NCI-H1436 (cell line): ENCODE data around the gene AUH.
A peak's percentile ranks its signal among the peaks of the same experiment; 100 is the strongest.
"Not testable (repeated sequence)": the region's sequence is repeated elsewhere in the genome, so short reads cannot be mapped to it uniquely, and the experiment has no call there.

Source experiments
- DNase-seq: peaks from one replicate; lab custom pipeline; 2025; lab: John Stamatoyannopoulos, UW

The AUH gene

DNA sequence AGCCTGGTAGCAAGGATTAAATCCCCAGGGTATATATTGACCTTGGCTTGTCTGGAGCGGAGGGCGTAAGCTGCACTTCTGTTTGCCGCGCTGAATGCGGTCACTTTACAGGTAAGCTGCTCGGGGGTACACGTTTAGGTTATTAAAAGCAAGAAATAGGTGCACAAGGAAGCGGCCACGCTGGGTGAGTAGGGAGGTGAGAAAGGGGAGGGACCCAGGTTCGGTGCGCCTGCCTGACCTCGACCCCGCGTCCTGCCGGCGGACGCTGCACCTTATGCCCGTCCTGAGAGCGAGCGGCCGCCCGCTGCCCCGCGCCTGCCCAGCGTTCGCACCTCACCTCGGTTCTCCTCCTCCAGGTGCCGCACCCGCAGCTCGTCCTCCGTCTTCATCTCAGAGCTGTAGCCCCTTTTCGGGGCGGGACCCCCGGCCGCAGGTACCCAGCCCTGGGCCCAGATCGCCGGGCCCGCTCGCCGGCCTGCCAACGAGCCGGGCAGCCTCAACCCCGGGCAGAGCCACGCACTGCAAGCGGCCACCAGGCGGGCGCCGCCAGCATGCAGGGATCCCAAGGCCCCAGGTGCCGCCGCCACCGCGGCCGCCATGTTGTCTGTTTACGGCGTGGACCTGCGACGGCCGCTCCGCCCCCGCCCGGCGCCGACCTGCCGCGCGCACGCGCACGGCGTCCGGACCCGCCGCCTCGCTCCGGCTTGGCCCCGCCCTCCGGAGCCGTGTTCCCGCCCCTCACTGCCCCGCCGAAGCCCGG, at the start of gene AUH:
AUH (minus strand) TSS at position 628 of the 760 bp plus-strand sequence; CDS start at position 599, 29 bp downstream.
- peak; percentile 65 for DNase-seq

DNA sequence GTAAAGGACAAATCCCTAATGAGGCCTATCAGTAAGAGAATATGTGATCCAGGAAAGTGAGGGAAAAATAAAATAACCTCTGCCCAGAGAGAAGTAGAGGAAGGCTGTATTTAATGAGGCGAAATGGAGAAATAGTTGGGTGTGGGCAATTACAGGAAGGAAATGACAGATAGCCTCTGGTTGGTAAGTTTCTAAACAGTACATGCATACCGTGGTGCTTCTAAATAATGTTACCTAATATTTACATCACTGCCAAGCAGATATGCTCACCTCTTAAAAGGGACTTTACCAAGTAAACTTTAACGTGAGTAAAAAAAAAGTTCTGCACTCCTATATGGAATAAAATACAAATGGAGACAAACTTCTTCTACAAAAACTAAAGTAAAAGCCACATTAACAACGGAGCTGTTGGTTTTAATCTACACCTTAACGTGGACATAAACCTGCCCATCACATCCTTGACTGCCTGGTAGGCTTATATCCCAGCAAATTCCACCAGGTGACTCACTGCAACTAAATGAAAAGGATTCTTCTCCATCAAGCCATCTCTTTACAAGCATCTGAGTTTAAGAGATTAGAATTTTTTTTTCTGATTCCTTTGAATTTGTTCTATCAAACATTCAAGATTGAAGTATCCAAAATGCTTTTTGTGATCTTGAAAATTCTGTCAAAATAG, 49.5 kb upstream of the AUH start:
- DNase-seq, result no peak

DNA sequence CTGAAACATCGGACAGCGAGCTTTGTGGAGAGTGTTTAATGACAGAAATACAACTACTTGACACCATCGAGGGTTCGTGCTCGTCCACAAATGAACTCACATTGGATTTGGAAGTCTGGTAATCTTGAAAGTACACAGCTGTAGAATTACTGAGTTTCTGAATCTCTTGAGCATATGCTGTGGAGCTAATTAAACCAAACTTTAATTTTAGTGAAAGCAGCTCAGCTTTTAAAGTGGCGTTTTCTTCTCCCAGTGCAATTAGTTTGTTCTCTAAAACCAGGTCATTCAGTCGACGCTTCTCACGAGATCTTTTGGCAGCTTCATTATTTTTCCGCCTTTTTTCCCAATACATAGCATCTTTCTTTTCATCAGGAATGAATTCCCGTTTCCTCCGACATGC, 48.4 kb upstream of the AUH start:
- DNase-seq, result no peak

GRCh38 chr9:91408475-91408874, 46.8 kb upstream of the AUH start:
- DNase-seq, result no peak

GRCh38 chr9:91407580-91408318, 46.0 kb upstream of the AUH start:
- DNase-seq, result no peak

DNA sequence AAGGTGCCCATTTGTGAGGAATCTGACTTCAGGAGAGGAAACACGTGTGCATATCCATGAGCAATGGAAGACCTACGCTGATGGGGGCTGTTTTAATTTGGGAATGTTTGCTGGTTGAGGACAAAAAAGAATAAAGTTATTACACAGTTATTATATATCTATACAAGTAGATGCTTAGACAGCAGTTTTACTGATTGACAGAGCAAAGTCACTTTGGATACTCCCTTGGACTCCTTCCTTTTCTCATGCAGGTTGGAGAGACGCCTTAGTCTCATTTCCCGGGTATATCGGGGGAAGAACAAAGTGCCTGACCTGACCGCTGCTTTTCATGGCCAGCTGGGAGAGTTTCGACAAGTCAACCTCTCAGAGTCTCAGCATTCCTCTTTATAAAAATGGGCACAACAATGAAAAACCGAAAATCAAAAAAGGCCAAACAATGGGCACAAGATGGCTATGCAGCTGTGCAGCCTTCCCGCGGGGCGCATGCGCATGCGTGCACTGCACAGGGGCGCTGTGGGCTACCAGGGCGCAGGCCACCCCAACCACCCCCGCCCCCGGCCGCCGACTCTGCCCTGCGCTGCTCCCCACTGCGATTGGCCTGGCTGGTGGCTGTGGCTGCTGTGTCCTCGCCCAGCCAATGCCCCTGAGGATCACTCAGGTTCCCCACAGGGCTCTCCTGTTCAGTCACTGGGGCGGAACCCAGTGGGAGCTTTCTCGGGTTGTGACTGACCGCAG, 43.8 kb upstream of the AUH start:
- no peak for DNase-seq

DNA sequence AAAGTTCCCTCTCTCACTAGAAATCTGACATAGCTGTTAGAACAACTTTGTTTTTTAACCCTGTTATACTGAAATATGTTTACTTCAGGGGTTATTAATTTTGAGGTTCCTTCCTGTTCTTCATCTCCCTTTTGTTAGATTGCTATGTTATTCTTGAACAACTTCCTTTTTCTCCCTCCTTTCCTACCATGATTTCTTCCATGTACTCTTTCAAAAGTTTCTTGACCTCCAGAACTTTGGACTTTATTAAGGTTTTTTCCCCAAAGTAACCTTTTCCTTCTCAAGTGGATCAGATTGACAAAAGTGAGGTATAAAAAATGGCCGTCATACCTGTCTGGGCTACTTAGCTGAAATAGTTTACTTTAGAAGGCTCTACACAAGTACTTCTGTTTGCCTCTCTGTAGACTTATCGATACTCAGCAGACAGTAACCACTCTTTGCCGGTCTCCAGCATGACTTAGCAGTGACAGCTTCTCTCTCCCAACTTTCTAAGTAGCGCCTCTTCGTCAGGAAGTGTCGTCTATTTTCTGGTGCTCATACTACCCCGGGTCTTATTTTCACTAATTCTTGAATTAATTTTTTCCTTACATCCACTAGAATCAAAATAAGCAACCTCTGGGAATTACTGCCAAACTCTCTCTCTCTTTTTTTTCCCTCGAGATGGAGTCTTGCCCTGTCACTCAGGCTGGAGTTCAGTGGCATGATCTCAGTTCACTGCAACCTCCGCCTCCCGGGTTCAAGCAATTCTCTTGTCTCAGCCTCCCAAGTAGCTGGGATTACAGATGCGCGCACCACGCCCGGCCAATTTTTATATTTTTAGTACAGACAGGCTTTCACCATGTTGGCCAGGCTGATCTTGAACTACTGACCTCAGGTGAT, 42.2 kb upstream of the AUH start:
- no peak for DNase-seq

- DNase-seq, result no peak
These were observed 37.2 kb upstream of the AUH start for GRCh38 chr9:91398926-91399325.

- no peak for DNase-seq
These were observed 34.1 kb upstream of the AUH start for GRCh38 chr9:91395553-91396471.

- DNase-seq, result no peak
These were observed 33.4 kb upstream of the AUH start for GRCh38 chr9:91395106-91395552.

DNA sequence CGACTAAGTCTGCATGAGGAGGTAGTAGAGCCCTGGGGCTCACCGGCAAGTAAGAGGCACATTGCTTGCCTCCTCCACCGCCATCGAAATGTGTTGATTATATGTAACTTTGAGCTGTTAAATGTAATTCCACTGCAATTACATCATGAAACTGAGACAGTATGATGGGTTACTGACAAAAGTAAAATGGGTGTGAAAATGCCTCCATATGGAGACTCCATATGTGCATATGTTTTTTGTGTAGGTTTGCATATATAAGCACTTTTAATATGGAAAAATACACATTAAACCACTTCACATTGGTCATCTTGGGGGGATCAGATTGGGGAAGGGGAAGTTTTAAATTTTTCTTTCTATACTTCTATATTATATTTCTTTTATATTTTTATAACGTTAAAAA, 32.1 kb upstream of the AUH start:
- DNase-seq, result no peak

DNA sequence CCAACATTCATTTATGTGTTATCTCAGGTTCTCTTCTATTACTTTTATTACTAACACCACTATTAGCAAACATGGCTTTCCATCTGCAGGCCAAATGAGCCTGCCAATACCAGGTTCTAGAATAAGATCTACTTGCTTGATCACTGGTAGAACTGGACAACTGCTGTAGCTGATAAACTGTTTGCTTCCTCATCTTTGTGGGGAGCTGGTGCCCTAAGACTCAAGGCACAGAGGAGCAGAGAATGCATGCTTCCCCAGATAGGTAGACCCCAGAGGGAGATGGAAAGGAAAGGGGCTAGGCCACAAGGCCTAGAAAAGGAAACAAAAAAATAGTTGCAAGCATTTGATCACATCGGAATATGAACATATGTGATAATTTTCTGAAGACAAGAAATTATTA, 30.7 kb upstream of the AUH start:
- DNase-seq, result no peak

DNA sequence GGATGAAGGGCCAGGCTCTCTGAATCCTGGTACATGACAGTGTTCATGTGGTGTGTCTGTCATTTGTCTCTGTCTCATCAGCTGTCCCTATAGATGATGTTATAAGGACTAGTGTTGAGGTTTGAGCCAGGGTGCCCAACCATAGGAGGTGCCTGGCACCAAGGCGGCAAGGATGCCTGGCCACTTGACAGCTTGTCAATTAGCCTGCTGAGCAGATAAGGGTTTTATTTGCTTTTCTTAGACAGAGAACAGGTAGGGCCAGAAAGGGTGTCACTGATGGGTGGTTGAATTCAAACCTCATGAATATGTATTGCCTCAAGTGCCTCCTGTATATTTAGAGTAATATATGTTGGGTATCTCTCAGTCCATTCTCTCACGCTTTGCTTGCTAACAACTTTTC, 30.1 kb upstream of the AUH start:
- no peak for DNase-seq

DNA sequence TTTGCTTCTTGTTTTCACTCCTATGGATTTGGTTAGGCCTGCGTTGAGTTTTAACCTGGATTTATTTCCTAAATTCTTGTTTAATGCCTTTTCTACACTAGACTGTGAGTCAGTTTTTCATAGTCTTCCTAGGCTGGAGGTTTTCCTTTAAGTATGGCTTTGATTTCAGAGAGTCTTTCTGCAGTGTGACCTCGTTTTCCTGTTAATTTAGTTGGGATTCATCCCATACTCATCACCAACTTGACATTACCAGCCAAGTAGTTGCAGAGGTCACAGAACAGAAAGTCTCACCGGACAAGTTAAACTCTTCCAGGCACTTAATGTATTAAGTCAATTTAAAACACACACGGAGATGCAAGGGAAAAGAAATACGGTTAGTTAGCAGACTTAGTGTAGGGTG, 29.7 kb upstream of the AUH start:
- no peak for DNase-seq

- not testable (repeated sequence) for DNase-seq
These were observed 28.0 kb upstream of the AUH start for GRCh38 chr9:91389686-91390085.

GRCh38 chr9:91386765-91387164, 25.0 kb upstream of the AUH start:
- DNase-seq, result no peak

GRCh38 chr9:91384954-91385353, 23.2 kb upstream of the AUH start:
- no peak for DNase-seq

DNA sequence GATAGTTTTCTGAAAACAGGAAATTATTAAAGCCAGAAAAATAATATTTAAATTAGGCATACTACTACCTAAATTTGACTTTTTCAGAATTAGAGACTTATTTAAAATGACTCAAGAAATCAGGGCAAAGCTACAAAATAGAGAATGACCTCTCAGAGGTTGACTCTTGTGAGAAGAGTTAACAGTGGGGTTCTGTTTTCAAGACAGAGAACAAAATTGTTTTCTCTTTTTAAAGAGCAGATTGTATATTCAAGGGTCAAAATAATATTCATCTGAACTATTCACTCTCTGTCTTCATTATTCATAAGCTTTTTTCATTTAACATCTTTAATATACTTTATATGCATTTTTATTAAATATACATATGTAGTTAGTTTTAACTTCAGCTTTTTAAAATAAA, 21.9 kb upstream of the AUH start:
- DNase-seq, result no peak

- no peak for DNase-seq
These were observed 20.6 kb upstream of the AUH start for GRCh38 chr9:91382298-91382697.

- DNase-seq, result no peak
These were observed 17.7 kb upstream of the AUH start for GRCh38 chr9:91379426-91379825.
